IMR-90 (cell line): ENCODE measurements around the gene UNKL. TPM values are rescaled to one million over a fixed set of nuclear protein-coding genes. Genes with fewer than 3 reads are reported as not detected.

Source experiments
- ATAC-seq: fragments of 200-7000 bp; cut with Tn5 transposase; 2 replicates; pipeline ENCODE4 v1.9.1; 2020; ENCODE audit warnings: low read depth, mild to moderate bottlenecking, moderate library complexity
- BruUV-seq: library from RNA; stranded (reverse); fragments of 400-500 nt; replicated peaks from 2 replicates; lab custom pipeline; 2021; lab: Mats Ljungman, UMichigan
- CTCF ChIA-PET: fragments of 300-600 bp; formaldehyde crosslinking; extraction: SDS; loops from one replicate; lab custom pipeline; 2021; ENCODE audit warnings: antibody characterized with exemption; lab: Yijun Ruan, JAX
- POLR2A ChIA-PET: fragments of 300-600 bp; sonication (Branson Sonifier 250); formaldehyde crosslinking; loops from one replicate; lab custom pipeline; 2022; ENCODE audit warnings: antibody characterized with exemption; ENCODE audit not compliant: unreplicated experiment; lab: Charles Lee
- DNase-seq: peaks from one replicate; pipeline ENCODE4 v3.0.0; 2013
- H2AFZ ChIP-seq: replicated peaks from 2 replicates; pipeline ENCODE3; 2013; ENCODE audit warnings: low read length, mild to moderate bottlenecking; ENCODE audit not compliant: poor library complexity
- H2AK5ac ChIP-seq: 2 replicates; pipeline ENCODE4 v1.6.1; 2013; ENCODE audit warnings: low read depth, low read length, inconsistent platforms
- H2AK9ac ChIP-seq: replicated peaks from 2 replicates; pipeline ENCODE3; 2013; ENCODE audit warnings: mild to moderate bottlenecking, low read depth, low read length, moderate library complexity; ENCODE audit not compliant: poor library complexity
- H2BK120ac ChIP-seq: 2 replicates; pipeline ENCODE4 v1.6.1; 2013; ENCODE audit warnings: low read depth, low read length, inconsistent platforms
- H2BK15ac ChIP-seq: 3 replicates; pipeline ENCODE4 v1.6.1; 2013; ENCODE audit warnings: low read depth, low read length, inconsistent platforms
- H2BK20ac ChIP-seq: 2 replicates; pipeline ENCODE4 v1.6.1; 2013; ENCODE audit warnings: low read depth, mild to moderate bottlenecking, inconsistent platforms, low read length, moderate library complexity
- H2BK5ac ChIP-seq: 2 replicates; pipeline ENCODE4 v1.6.1; 2013; ENCODE audit warnings: mild to moderate bottlenecking, low read depth, low read length, inconsistent platforms; ENCODE audit not compliant: poor library complexity, severe bottlenecking
- H3K14ac ChIP-seq: replicated peaks from 2 replicates; pipeline ENCODE4 v1.6.1; 2013; ENCODE audit warnings: low read depth, low read length, inconsistent platforms
- H3K18ac ChIP-seq: 2 replicates; pipeline ENCODE4 v1.6.1; 2013; ENCODE audit warnings: low read depth, low read length, control low read depth
- H3K23ac ChIP-seq: 2 replicates; pipeline ENCODE4 v1.6.1; 2013; ENCODE audit warnings: low read depth, low read length, inconsistent platforms
- H3K27ac ChIP-seq: 2 replicates; pipeline ENCODE4 v1.5.1; 2013; ENCODE audit warnings: mild to moderate bottlenecking, control low read depth, low read length; ENCODE audit not compliant: insufficient read depth
- H3K27me3 ChIP-seq: 2 replicates; pipeline ENCODE4 v1.6.1; 2013; ENCODE audit warnings: low read length; ENCODE audit not compliant: control insufficient read depth, insufficient read depth
- H3K36me3 ChIP-seq: 2 replicates; pipeline ENCODE4 v1.6.1; 2013; ENCODE audit warnings: low read length, mixed read lengths; ENCODE audit not compliant: control insufficient read depth, insufficient read depth
- H3K4ac ChIP-seq: 2 replicates; pipeline ENCODE4 v1.6.1; 2013; ENCODE audit warnings: low read depth, low read length, inconsistent platforms
- H3K4me1 ChIP-seq: 2 replicates; pipeline ENCODE4 v1.6.1; 2013; ENCODE audit warnings: low read length, mixed read lengths; ENCODE audit not compliant: control insufficient read depth, insufficient read depth
- H3K4me2 ChIP-seq: 2 replicates; pipeline ENCODE4 v1.6.1; 2013; ENCODE audit warnings: low read depth, mild to moderate bottlenecking, control low read depth, low read length, moderate library complexity
- H3K4me3 ChIP-seq: 2 replicates; pipeline ENCODE4 v1.5.1; 2013; ENCODE audit warnings: low read depth, mild to moderate bottlenecking, control low read depth, low read length, moderate library complexity; ENCODE audit not compliant: insufficient read depth
- H3K56ac ChIP-seq: 2 replicates; pipeline ENCODE4 v1.6.1; 2013; ENCODE audit warnings: low read length, inconsistent platforms; ENCODE audit not compliant: insufficient read depth; ENCODE audit errors: extremely low read depth
- H3K79me1 ChIP-seq, 2 experiments: 2 replicates each; pipeline ENCODE4 v1.6.1; 2013; ENCODE audit warnings: low read length in 2 of 2, inconsistent platforms in 1 of 2, low read depth in 1 of 2
- H3K9ac ChIP-seq: 2 replicates; pipeline ENCODE4 v1.6.1; 2013; ENCODE audit warnings: low read depth, low read length, control low read depth
- H3K9me1 ChIP-seq: 2 replicates; pipeline ENCODE4 v1.6.1; 2013; ENCODE audit warnings: low read length, inconsistent platforms; ENCODE audit not compliant: insufficient read depth
- H3K9me3 ChIP-seq: 2 replicates; pipeline ENCODE4 v1.6.1; 2013; ENCODE audit warnings: low read length; ENCODE audit not compliant: control insufficient read depth, insufficient read depth
- H4K20me1 ChIP-seq: 2 replicates; pipeline ENCODE4 v1.6.1; 2013; ENCODE audit warnings: low read length, inconsistent platforms; ENCODE audit not compliant: insufficient read depth
- H4K5ac ChIP-seq: 2 replicates; pipeline ENCODE4 v1.6.1; 2013; ENCODE audit warnings: mild to moderate bottlenecking, low read depth, low read length, control low read depth
- H4K8ac ChIP-seq, 2 experiments: 2 replicates each; pipeline ENCODE4 v1.6.1; 2013; ENCODE audit warnings: low read depth in 2 of 2, low read length in 2 of 2, control low read depth in 1 of 2, inconsistent platforms in 1 of 2
- H4K91ac ChIP-seq: 2 replicates; pipeline ENCODE4 v1.6.1; 2013; ENCODE audit warnings: low read depth, low read length, inconsistent platforms; ENCODE audit not compliant: insufficient read depth
- CEBPB ChIP-seq: IDR thresholded peaks from 2 replicates; pipeline ENCODE4 v1.6.1; 2012; ENCODE audit warnings: low read depth, low read length, improper control_type of control experiment
- CTCF ChIP-seq: conservative IDR thresholded peaks from 2 replicates; pipeline ENCODE4 v1.5.1; 2012; ENCODE audit warnings: mild to moderate bottlenecking, low read depth, low read length, improper control_type of control experiment
- NFE2L2 ChIP-seq: fragments of 150-350 bp; IDR thresholded peaks from 2 replicates; pipeline ENCODE4 v1.6.1; 2016; ENCODE audit warnings: low read depth, mild to moderate bottlenecking, low read length
- USF2 ChIP-seq: fragments of 150-350 bp; IDR thresholded peaks from 2 replicates; pipeline ENCODE4 v1.6.1; 2017; ENCODE audit warnings: mild to moderate bottlenecking, antibody characterized with exemption, low read length, low read depth
- WGBS, 2 experiments: methylation state at CpG; one replicate each; pipeline versions ENCODE4 v1.1.5 to v1.1.7; 2013; ENCODE audit warnings: missing lambda C conversion rate in 2 of 2; ENCODE audit not compliant: insufficient read length in 1 of 2; ENCODE audit errors: extremely low coverage in 2 of 2; 5-methylcytosine and 5-hydroxymethylcytosine counted together
- dilution Hi-C: fragments of 300-500 bp; cut with HindIII; formaldehyde crosslinking; loops from one replicate; pipeline ENCODE4 v1.14.3; 2018; ENCODE audit warnings: low sequenced_read_pairs; ENCODE audit not compliant: unreplicated experiment
- in situ Hi-C: fragments of 300-500 bp; cut with MboI; formaldehyde crosslinking; loops from 3 replicates; pipeline ENCODE4 v1.14.3; 2019; ENCODE audit warnings: low sequenced_read_pairs, inconsistent platforms, mixed read lengths
- intact Hi-C: fragments of 100-400 bp; cut with micrococcal nuclease; formaldehyde crosslinking; loops from 2 replicates; pipeline ENCODE4 v1.10.0; 2022
- polyA plus RNA-seq, 3 experiments: library from polyadenylated mRNA; depleted of rRNA; stranded (reverse); fragments of >200 nt; gene quantifications; 2 replicates each; pipeline ENCODE4 v1.2.3, GENCODE V29; 2012; ENCODE audit warnings: low replicate concordance in 1 of 3
- total RNA-seq: library from RNA; depleted of rRNA; stranded (reverse); fragments of >200 nt; gene quantifications from 2 replicates; pipeline ENCODE4 v1.2.3, GENCODE V29; 2012

Gene UNKL
- total and polyA plus RNA-seq, 2 of the 4 experiments (the other 2 are of a cell fraction) = 4.1 to 13.3 TPM

GRCh38 chr16:1336619-1337018 is 77.9 kb downstream of the UNKL start:
- Histone ChIP-seq H3K4ac (no peak overlapping the region), H3K79me1 (no peaks in the 10 kb centered on the region), H2BK15ac (no peak overlapping the region), H3K9me1 (no peaks in the 10 kb centered on the region), H4K8ac (no peak overlapping the region), H3K27me3 (peaks cover 50% of the 10 kb centered on the region), H3K4me3 (no peak overlapping the region), H4K20me1 (no peaks in the 10 kb centered on the region; the same call in 1 of the 2 replicates), H2AK5ac (no peak overlapping the region), H3K23ac (no peak overlapping the region), H2BK120ac (no peak overlapping the region), H2BK20ac (no peak overlapping the region), H3K4me1 (peaks cover 7% of the 10 kb centered on the region), H2AFZ (no peak overlapping the region), H3K56ac (no peak overlapping the region), H3K14ac (no peak overlapping the region), H2BK5ac (no peak overlapping the region), H3K18ac (no peak overlapping the region), H2AK9ac (no peak overlapping the region), H3K27ac (no peak overlapping the region), H3K36me3 (no peaks in the 10 kb centered on the region), H4K5ac (no peak overlapping the region), H3K9ac (no peak overlapping the region), H4K91ac (no peak overlapping the region), H3K4me2 (no peak overlapping the region), H3K9me3 (no peaks in the 10 kb centered on the region)
- DNase-seq (no peak), ATAC-seq (no peak)
- no peak for TF ChIP-seq CEBPB
- no peak for TF ChIP-seq CTCF
- no peak for TF ChIP-seq USF2
- TF ChIP-seq NFE2L2 = no peak
- dilution Hi-C loops (no loop called here), in situ Hi-C loops (no loop called here), intact Hi-C loops (no loop called here)
- ChIA-PET POLR2A (no interaction called here), CTCF (no interaction called here)
- WGBS, 2 experiments = 80% methylated on average over 1 of the region's 15 CpGs; no CpG with 5 or more reads in 1 of the 2 experiments
- no TSS peak for BruUV-seq
